Activated CD4-positive, alpha-beta T cell treated with anti-CD3 and anti-CD28 coated beads, Interleukin-2, amount 10 ng/mL, durations not matched to agents 24 days and 14 days (primary cell): ENCODE data around the gene DAP. TPM values are rescaled to one million over a fixed set of nuclear protein-coding genes. Genes with fewer than 3 reads are reported as not detected.

Source experiments
- DNase-seq: peaks from one replicate; pipeline ENCODE4 v3.0.0; 2022
- H3K27ac Mint-ChIP-seq: one replicate; pipeline ENCODE4 v1.8.0; 2022; ENCODE audit warnings: mild to moderate bottlenecking, mixed read lengths
- H3K27me3 Mint-ChIP-seq: one replicate; pipeline ENCODE4 v1.8.0; 2022; ENCODE audit warnings: mixed read lengths
- H3K36me3 Mint-ChIP-seq: one replicate; pipeline ENCODE4 v1.8.0; 2022; ENCODE audit warnings: low read depth, mild to moderate bottlenecking, mixed read lengths
- H3K4me1 Mint-ChIP-seq: one replicate; pipeline ENCODE4 v1.8.0; 2021; ENCODE audit warnings: mixed read lengths
- H3K4me3 Mint-ChIP-seq: one replicate; pipeline ENCODE4 v1.8.0; 2022; ENCODE audit warnings: mild to moderate bottlenecking, moderate library complexity, mixed read lengths
- H3K9me3 Mint-ChIP-seq: one replicate; pipeline ENCODE4 v1.8.0; 2021; ENCODE audit warnings: mixed read lengths
- intact Hi-C: fragments of 100-400 bp; cut with micrococcal nuclease; formaldehyde crosslinking; loops from one replicate; pipeline ENCODE4 v1.15.1; 2023
- total RNA-seq: library from RNA; stranded (reverse); gene quantifications from 2 replicates; pipeline ENCODE4 v1.2.3, GENCODE V29; 2022

The DAP gene
- total RNA-seq, 1 donor from 2014 or later, result 54.5 TPM

GRCh38 chr5:10753178-10753577, 7.9 kb downstream of the DAP start:
- Mint-ChIP-seq H3K4me1 (peaks cover 22% of the 10 kb centered on the region), H3K27ac (no peak overlapping the region), H3K9me3 (no peaks in the 10 kb centered on the region), H3K4me3 (no peak overlapping the region), H3K27me3 (no peaks in the 10 kb centered on the region), H3K36me3 (peaks cover 28% of the 10 kb centered on the region)
- intact Hi-C loops, result no loop called here
- DNase-seq, result no peak

- H3K36me3 Mint-ChIP-seq, result peaks cover 25% of the 10 kb centered on the region
- H3K27me3 Mint-ChIP-seq, result no peaks in the 10 kb centered on the region
- no peak for DNase-seq
- no peaks in the 10 kb centered on the region for H3K9me3 Mint-ChIP-seq
- no peak overlapping the region for H3K4me3 Mint-ChIP-seq
- H3K27ac Mint-ChIP-seq, result no peak overlapping the region
- H3K4me1 Mint-ChIP-seq, result peaks cover 17% of the 10 kb centered on the region
- intact Hi-C loops, result no loop called here
These were observed 8.6 kb downstream of the DAP start for GRCh38 chr5:10752451-10752850.

GRCh38 chr5:10750909-10751308, 10.1 kb downstream of the DAP start:
- H3K4me3 Mint-ChIP-seq, result no peak overlapping the region
- H3K27ac Mint-ChIP-seq, result no peak overlapping the region
- H3K36me3 Mint-ChIP-seq, result peaks cover 29% of the 10 kb centered on the region
- peaks cover 6% of the 10 kb centered on the region for H3K4me1 Mint-ChIP-seq
- intact Hi-C loops, result no loop called here
- H3K27me3 Mint-ChIP-seq, result no peaks in the 10 kb centered on the region
- DNase-seq, result no peak
- H3K9me3 Mint-ChIP-seq, result no peaks in the 10 kb centered on the region

DNA sequence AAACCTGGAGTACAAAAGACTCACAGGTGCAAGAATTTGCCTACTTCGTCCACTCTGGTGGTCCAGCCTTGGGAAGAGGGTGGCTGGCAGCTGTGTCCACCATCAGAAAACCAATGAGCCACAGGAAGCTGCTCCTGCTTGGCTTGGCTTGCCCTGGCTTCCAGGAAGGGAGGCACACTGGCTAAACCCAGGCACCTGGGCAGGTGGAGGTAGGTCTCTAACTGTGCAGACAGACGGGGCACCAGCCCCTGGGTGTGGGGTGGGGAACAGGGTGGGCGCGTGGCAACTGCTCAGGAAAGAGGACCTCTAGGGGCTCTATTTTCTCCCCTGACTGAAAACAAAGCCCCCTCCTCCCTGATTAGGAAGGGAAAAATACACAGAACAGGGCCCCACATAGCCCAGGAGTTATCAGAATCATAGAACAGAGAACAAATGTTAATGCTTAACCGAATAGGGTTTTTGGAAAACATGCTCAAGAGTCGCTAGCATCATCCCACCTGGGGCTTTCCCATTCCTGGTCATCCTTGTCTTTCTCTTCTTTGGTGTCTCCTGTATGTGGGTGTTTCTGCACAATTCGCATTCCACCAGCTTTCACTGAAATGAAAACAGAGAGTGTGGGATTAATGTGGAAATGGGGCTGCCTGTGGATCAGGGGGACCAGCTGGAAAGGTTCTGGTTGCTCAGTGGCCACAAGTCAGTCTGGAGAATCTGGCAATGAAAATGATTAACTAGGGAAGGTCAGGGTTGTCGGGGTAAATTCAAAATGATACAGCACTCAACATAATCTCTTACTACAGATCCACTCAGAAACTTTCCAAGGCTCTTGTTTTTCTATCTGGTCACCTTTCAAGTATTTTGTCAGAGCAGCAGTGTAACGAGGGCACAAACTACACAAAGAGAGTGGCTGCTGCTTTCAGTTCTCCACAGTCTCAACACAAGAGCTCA, 13.1 kb downstream of the DAP start:
- Mint-ChIP-seq H3K9me3 (no peaks in the 10 kb centered on the region), H3K27ac (no peak overlapping the region), H3K4me3 (no peak overlapping the region), H3K27me3 (no peaks in the 10 kb centered on the region), H3K36me3 (peaks cover 32% of the 10 kb centered on the region), H3K4me1 (peaks cover 4% of the 10 kb centered on the region)
- DNase-seq, result no peak
- intact Hi-C loops, result no loop called here

DNA sequence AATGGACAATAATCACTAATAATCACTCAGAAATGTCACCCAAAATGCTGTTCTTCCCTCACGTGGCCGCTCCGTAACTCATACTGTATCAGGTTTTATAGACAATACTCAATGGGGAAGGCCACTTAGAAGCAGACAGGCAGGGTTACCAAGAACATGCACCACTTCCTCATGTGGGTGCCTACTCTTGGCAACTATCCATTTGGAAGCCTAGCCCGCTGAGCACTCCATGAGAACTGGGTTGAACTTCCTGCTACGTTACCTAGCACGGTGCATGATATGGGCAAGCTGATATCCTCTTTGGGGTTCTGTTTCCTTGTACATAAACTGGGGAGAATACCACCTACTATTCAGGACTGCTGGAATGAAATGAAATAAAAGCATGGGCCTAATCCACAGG, 14.3 kb downstream of the DAP start:
- H3K27me3 Mint-ChIP-seq, result no peaks in the 10 kb centered on the region
- DNase-seq, result no peak
- H3K36me3 Mint-ChIP-seq, result peaks cover 33% of the 10 kb centered on the region
- intact Hi-C loops, result no loop called here
- no peak overlapping the region for H3K4me3 Mint-ChIP-seq
- H3K9me3 Mint-ChIP-seq, result no peaks in the 10 kb centered on the region
- no peak overlapping the region for H3K27ac Mint-ChIP-seq
- H3K4me1 Mint-ChIP-seq, result peaks cover 4% of the 10 kb centered on the region

DNA sequence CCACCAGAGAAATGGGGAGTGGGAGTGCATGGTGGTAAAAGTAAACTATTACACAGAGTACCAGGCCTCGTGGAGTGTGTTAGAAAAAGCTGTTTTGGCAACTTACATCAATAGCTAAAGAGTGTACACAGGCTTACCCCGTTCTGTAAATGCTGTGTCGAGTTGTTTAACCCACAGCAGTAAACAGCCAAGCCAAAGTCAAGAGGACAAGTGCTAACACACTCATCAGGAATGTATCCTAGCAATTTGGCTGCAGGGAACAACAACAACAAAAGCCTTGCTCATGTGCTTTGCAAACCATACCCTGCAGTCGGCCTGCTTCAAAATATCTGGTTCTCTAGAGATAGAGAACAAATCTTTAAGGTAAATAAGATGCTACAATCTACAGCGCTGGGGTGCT, 15.9 kb downstream of the DAP start:
- Mint-ChIP-seq H3K9me3 (no peaks in the 10 kb centered on the region), H3K36me3 (peaks cover 45% of the 10 kb centered on the region), H3K27me3 (no peaks in the 10 kb centered on the region), H3K27ac (no peak overlapping the region), H3K4me1 (peaks cover 2% of the 10 kb centered on the region), H3K4me3 (no peak overlapping the region)
- intact Hi-C loops, result no loop called here
- no peak for DNase-seq

DNA sequence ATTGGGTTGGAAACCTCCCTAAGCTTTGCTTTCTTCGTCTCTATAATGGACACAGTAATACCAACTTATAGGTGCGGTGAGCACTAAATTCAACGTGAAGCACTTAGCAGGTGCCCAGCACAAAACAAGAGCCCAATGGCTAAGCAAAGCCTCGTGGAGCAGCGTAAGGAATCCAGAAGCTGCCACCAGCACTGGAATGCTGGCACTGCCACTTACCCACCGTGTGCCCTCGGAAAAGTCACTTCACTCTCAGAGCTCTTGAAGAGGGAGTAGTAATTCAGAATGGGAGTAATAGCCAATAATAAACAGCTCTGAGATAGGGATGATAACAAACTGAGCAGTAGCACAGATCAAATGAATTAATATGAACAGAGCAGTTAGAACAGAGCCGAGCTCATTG, 16.4 kb downstream of the DAP start:
- H3K9me3 Mint-ChIP-seq, result no peaks in the 10 kb centered on the region
- H3K4me3 Mint-ChIP-seq, result no peak overlapping the region
- H3K4me1 Mint-ChIP-seq, result peaks cover 2% of the 10 kb centered on the region
- H3K36me3 Mint-ChIP-seq, result peaks cover 47% of the 10 kb centered on the region
- no peak overlapping the region for H3K27ac Mint-ChIP-seq
- intact Hi-C loops, result no loop called here
- DNase-seq, result no peak
- H3K27me3 Mint-ChIP-seq, result no peaks in the 10 kb centered on the region

- no peak overlapping the region for H3K4me3 Mint-ChIP-seq
- H3K9me3 Mint-ChIP-seq, result no peaks in the 10 kb centered on the region
- H3K4me1 Mint-ChIP-seq, result peaks cover 2% of the 10 kb centered on the region
- H3K27ac Mint-ChIP-seq, result no peak overlapping the region
- H3K27me3 Mint-ChIP-seq, result no peaks in the 10 kb centered on the region
- DNase-seq, result no peak
- H3K36me3 Mint-ChIP-seq, result peaks cover 51% of the 10 kb centered on the region
- intact Hi-C loops, result no loop called here
These were observed 17.1 kb downstream of the DAP start for GRCh38 chr5:10743951-10744350.

DNA sequence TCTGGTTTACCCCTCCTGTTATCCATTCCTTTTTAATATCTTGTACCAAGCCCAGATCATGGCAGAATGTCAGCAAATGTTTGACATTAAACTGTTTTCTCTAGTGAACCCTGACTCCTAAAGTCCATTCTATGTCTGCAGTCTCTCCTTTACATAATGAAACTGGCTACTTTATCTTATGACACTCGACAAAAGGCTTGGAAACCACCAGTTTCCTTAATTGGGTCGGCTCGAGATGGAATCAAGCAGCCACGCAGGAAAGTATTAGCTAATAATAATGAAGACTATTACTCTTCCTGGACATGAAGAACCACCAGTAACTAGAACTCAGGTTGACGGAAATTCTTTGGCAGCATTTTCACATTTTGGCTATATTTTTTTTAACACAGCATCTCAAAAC, 17.5 kb downstream of the DAP start:
- Mint-ChIP-seq H3K27me3 (no peaks in the 10 kb centered on the region), H3K4me1 (peaks cover 1% of the 10 kb centered on the region), H3K9me3 (no peaks in the 10 kb centered on the region), H3K36me3 (peaks cover 54% of the 10 kb centered on the region), H3K27ac (no peak overlapping the region), H3K4me3 (no peak overlapping the region)
- no peak for DNase-seq
- intact Hi-C loops, result no loop called here

DNA sequence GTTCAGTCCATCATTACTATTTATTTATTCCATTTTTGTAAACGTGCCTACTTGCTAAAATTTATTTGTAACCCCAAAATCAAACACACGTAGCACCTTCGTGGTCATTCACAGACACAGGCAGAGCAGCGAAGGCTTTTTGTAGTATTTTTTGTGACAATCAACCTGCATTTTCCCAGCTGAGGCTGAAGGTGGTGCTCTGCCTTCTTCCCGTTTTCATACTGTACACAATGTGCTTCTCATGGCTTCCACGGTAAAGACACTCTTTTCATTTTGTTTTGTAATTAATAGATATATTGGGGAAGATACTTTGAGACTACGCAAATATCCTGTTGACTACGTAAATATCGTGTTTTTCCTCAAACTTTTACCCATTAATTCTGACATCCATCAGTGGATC, 19.4 kb downstream of the DAP start:
- H3K27ac Mint-ChIP-seq, result no peak overlapping the region
- no peaks in the 10 kb centered on the region for H3K27me3 Mint-ChIP-seq
- intact Hi-C loops, result no loop called here
- H3K4me1 Mint-ChIP-seq, result no peaks in the 10 kb centered on the region
- DNase-seq, result no peak
- peaks cover 57% of the 10 kb centered on the region for H3K36me3 Mint-ChIP-seq
- H3K4me3 Mint-ChIP-seq, result no peak overlapping the region
- H3K9me3 Mint-ChIP-seq, result no peaks in the 10 kb centered on the region

DNA sequence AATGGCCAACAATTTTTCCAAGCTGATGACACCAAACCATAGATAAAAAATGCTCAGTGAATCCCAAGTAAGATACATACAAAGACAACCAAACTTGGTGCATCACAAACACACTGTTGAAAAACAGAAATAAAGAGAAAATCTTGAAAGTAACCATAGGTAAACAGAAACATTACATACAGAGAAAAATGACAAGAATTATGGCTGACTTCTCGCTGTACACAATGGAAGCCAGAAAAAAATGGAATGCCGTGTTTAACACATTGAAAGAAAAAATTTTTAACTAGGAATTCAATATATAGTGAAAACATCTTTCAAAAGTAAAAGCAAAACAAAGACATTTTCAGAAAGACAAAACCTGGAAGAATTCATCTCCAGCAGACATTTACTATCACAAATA, 20.6 kb downstream of the DAP start:
- peaks cover 54% of the 10 kb centered on the region for H3K36me3 Mint-ChIP-seq
- no peak for DNase-seq
- no peak overlapping the region for H3K27ac Mint-ChIP-seq
- no peaks in the 10 kb centered on the region for H3K9me3 Mint-ChIP-seq
- intact Hi-C loops, result no loop called here
- no peaks in the 10 kb centered on the region for H3K27me3 Mint-ChIP-seq
- H3K4me3 Mint-ChIP-seq, result no peak overlapping the region
- H3K4me1 Mint-ChIP-seq, result no peaks in the 10 kb centered on the region

DNA sequence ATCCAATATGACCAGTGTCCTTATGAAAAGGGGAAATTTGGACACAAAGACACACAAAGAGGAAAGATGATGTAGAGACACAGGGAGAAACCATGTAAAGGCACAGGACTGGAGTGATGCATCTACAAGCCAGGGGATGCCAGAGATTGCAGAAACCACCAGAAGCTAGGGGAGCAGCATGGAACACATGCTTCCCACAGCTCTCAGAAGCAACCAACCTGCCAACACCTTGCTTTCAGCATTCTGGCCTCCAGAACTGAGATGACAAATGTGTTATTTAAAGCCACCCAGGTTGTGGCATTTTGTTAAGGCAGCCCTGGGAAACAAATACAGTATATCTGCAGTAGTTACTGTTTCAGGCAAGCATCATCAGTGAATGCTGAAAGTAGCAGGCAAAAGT, 23.2 kb downstream of the DAP start:
- intact Hi-C loops, result no loop called here
- DNase-seq, result no peak
- peaks cover 44% of the 10 kb centered on the region for H3K36me3 Mint-ChIP-seq
- H3K27me3 Mint-ChIP-seq, result no peaks in the 10 kb centered on the region
- no peak overlapping the region for H3K4me3 Mint-ChIP-seq
- H3K4me1 Mint-ChIP-seq, result peaks cover under 1% of the 10 kb centered on the region
- no peaks in the 10 kb centered on the region for H3K9me3 Mint-ChIP-seq
- H3K27ac Mint-ChIP-seq, result no peak overlapping the region

GRCh38 chr5:10736808-10737207, 24.2 kb downstream of the DAP start:
- Mint-ChIP-seq H3K4me3 (no peak overlapping the region), H3K27me3 (no peaks in the 10 kb centered on the region), H3K36me3 (peaks cover 46% of the 10 kb centered on the region), H3K27ac (no peak overlapping the region), H3K9me3 (no peaks in the 10 kb centered on the region), H3K4me1 (peaks cover 6% of the 10 kb centered on the region)
- intact Hi-C loops, result no loop called here
- no peak for DNase-seq

DNA sequence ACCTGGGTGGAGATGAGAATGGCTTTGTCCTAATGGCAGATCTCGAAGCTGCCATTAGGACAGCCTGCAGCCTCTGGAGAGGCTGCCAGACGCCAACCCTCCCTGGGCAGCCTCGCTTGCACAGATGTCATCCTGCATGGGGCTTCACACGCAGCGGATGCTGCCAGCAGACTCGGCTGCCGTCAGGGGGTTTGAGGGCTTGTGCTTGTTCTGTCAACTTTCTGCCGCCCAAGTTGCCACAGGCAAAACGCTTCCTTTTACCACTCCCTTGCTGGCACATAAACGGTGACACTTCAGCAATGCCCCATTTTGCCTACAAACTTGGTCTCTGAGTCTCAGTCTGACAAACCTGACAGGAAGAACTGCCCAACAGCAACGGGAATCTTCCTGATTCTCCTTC, 24.7 kb downstream of the DAP start:
- Mint-ChIP-seq H3K4me3 (no peak overlapping the region), H3K36me3 (peaks cover 41% of the 10 kb centered on the region), H3K27ac (no peak overlapping the region), H3K27me3 (no peaks in the 10 kb centered on the region), H3K4me1 (peaks cover 6% of the 10 kb centered on the region), H3K9me3 (no peaks in the 10 kb centered on the region)
- intact Hi-C loops, result no loop called here
- no peak for DNase-seq
